ENCODE data around the gene ISLR2.
A peak's percentile ranks its signal among the peaks of the same experiment; 100 is the strongest.
"Not testable (repeated sequence)": the region's sequence is repeated elsewhere in the genome, so short reads cannot be mapped to it uniquely, and the experiment has no call there.

ISLR2 gene, protein sequence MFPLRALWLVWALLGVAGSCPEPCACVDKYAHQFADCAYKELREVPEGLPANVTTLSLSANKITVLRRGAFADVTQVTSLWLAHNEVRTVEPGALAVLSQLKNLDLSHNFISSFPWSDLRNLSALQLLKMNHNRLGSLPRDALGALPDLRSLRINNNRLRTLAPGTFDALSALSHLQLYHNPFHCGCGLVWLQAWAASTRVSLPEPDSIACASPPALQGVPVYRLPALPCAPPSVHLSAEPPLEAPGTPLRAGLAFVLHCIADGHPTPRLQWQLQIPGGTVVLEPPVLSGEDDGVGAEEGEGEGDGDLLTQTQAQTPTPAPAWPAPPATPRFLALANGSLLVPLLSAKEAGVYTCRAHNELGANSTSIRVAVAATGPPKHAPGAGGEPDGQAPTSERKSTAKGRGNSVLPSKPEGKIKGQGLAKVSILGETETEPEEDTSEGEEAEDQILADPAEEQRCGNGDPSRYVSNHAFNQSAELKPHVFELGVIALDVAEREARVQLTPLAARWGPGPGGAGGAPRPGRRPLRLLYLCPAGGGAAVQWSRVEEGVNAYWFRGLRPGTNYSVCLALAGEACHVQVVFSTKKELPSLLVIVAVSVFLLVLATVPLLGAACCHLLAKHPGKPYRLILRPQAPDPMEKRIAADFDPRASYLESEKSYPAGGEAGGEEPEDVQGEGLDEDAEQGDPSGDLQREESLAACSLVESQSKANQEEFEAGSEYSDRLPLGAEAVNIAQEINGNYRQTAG

DNA sequence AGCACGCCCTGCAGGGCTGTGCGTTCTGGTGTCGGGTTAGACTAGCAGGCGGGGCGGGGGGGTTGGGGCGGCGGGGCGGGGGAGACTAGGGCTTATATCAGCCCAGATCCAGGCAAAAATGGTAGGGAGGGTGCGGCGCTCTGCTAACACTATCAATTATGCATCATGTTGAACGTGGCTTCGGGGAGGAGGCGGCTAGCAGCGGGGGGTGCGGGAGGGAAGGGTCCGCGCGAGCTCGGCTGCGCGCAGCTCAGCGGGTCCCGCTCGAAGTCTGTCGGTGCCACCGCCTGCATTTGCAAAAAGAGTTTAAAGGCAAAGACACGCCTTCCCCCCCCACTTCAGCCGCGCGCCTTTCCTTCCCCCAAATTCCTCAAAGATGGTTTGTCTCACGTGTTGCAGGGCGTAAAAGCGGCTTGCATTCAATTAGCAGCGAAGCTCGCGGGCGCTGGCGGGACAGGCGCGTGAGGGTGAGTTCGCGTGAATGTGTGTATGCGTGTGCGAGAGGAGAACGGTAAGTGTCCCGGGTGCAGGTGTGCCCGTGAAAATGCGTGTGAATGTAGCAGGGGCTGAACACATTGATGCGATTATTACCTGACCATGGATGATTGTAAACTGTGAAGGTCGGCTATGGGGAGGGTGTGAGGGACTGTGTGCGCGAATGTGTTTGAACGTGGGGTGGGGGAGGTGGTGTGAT is at the start of gene ISLR2:
Gene ISLR2 (plus strand): TSS at position 432 of the 694 bp plus-strand sequence. CDS start 2,169 bp downstream, outside the sequence.
- DNase-seq = no peak

DNA sequence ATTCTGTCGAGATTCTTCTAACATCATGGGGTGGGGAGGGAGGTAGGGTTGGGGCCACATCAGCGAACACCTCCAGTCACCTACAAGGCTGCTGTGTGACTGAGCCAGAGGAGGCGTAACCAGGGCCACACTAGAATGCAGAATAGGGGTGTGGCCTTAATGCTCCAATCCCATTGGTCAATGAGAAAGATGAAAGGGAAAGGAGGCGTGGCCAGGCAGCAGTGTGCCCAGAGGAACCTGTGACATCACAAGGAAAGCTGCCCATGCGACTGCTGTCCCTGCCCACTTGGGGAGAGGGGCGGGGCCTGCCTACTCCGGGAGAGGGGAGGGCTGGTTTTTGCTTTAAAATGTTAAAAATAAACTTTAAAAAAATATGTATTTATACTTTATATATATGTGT is 47.9 kb upstream of the ISLR2 start, which contains the start of gene GOLGA6A:
Gene GOLGA6A (minus strand): TSS at position 101 of the 400 bp plus-strand sequence. CDS start 41 bp downstream, at position 60.
- DNase-seq = not testable (repeated sequence)

DNA sequence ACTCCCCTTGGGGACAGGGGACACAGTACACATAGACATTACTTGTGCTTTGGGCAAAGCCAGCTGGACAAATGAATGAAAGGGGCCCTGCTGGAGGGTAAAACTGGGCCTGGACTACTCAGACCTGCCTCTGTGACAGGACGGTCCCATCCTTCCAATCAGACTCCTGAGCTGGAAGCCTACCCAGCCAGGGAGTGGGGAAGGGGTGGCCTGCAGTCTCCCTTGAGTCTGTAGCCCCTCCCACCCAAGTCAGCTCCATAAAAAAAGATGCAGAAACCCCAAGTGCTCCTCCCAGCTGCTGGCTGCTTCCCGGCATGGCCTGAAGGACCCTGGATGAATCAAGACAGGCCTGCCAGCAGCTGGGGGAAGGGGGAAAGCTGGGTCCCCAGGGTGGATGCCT is 35.8 kb upstream of the ISLR2 start:
- not testable (repeated sequence) for DNase-seq

DNA sequence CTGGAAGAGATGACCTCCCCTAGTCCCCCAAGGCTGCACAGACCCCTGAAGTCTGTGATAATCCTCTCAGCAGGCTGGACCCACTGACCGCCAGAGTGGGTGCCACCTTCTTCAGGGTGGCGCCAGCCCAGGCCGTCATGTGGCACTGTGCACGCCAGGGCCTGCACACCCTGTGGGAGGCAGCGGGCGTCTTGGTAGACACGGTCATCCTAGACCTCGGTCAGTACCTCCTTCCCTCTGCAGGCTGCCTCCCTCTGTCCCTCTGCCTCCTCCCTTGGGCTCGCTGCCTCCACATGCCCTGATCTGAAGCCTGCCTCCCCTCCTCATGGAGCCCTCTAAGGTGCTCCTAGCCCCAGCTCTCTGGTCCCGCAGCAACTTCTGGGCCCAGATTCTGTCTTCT is 34.8 kb upstream of the ISLR2 start:
- not testable (repeated sequence) for DNase-seq

DNA sequence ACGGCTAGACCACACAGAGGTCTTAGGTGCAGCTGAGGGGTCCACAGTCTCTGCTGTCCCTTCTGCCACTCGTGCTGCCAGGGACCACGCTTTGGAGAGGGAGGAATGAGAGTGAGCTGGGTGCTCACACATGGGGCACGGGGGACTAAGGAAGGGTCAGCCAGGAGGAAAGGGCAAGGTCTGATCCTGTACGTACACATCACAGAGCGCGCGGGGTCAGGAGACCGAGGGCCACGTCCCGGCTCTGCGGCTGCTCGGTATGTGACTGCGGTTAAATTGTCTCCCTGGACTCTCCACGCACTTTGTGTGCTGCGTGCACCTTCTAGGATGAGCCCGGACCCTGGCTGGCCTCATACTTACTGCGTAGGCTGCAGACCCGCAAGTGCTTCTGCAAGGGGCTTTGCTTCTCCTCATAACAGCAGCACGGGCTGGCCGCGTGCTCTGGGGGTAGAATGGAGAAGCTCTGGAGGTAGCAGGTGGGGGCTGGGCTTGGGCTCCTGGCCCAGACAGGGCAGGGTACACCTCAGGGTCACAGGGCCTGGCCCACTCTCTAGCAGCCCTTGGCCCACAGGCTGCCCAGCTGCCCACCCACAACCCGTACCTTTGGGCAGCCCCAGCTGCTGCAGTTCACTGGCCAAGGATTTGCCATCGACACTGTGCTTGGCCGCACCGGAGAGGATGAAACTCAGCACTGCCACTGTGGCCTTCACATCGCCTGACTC is 33.5 kb upstream of the ISLR2 start:
- DNase-seq = not testable (repeated sequence)

DNA sequence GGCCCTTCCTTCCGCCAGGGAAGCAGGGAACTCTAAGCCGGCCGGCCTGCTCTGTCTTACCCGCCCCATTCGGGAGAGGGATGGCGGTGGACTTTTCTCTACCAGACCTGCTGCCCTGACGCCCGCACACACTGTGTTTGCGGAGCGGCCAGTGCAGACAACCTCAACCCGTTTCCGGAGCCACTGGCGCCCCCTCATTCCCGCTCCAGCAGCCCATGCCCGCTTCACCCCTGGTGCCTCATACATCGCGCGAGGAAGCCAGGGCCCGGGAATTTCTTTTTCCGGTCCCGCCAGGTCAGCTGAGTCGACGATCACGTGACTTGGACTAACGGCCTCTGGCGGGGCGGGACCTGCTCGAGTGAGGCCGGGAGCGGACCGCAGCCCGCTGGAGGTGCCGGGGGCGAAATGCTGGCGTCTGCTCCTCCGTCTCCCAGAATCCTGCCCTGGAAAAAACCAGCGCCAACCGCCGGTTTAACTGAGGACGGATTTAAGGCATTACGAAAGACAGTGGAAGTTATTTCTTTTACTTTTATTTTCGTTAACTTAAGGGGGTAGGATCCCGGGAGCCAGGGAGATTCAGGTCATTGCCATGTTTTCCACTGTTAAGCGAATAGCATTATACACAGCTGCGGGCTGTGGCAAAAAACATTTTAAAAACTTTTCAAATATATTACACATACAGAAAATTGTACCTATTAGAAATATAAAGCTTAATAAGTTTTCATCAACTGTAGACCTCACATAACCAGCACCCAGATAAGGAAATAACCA is 30.2 kb upstream of the ISLR2 start:
- not testable (repeated sequence) for DNase-seq

DNA sequence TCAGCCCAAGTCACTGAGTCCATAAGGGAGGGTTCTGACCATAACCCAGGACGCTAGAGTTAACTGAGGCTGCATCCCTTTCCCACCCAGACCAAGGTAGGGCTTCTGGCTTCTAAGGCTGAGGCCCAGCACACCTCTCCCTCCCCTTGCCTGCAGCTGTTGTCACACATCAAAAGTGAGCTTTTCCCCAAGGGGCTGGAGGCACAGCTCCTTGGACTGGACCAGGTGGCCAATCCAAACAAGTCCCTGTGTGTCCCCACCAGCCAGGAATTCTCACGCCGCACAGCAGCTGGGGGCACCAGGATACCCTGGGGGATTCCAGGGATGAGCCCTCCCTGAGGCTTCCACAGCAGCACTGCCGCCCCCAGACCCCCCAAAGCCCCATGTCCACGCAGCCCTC is 22.3 kb upstream of the ISLR2 start:
- no peak for DNase-seq

DNA sequence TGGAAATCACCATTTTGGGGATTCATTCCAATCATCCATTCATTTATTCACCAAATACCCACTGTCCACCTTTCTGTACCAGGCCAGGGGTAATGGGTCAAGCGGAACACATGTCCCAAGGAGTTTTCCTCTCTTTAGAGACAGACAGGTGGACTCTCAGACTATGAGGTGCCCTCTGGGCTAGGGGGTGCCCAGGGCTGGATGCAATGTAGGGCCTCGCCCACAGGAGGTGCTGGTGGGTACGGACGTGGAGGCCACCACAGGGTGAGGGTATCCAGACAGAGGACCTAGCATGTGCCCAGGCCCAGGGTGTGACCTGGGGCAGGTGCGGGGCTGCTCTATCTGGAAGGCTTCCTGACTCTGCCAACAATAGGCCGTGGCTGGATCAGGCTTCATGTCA is 21.8 kb upstream of the ISLR2 start:
- not testable (repeated sequence) for DNase-seq

DNA sequence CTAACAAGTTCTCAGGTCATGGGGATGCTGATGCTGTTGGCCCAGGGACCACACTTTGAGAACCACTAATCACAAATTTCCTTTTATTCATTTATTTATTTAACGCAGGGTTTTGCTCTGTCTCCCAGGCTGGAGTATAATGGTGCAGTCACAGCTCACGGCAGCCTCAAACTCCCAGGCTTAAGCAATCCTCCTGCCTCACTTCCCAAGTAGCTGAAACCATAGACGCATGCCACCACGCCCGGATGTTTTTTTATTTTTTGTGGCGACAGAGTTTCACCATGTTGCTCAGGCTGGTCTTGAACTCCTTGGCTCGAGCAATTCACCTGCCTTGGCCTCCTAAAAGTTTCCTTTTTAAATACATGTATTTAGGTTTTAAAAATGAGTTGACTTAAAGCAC is 20.7 kb upstream of the ISLR2 start:
- DNase-seq = no peak

DNA sequence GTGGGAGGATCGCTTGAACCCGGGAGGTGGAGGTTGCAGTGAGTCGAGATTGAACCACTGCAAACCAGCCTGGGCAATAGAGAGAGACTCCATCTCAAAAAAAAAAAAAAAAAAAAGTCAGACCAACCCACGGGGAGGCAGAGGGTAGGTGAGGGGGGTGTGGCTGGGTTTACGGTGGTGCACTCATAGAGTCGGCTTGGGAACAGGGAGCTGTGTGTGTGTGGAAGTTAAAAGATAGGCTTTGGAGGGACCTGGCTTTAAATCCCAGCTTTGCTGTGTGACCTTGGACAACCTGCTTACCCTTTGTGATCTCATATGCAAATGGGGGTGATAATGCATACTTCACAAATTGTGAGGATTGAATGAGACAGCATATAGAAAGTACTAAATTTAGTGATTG is 10.0 kb upstream of the ISLR2 start:
- DNase-seq = no peak

DNA sequence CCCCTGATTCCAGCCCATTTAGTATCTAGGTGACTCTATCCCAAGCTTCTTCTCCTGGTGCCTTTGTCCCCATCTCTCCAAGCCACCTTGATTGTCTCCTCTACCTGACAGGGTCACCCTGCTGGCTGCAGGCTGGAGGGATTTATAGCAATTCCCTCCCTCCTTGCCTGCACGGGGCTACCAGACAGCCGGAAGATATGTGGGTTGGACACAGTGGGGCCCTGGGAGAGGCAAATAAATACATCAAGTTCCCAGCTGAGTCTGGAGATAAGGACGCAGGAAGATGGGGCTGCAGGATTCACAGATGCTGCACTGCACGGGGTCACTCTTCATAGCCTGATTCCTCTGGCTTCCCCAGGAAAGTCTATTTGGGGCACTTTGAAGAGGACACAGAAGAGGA is 9.3 kb upstream of the ISLR2 start:
- DNase-seq = no peak

DNA sequence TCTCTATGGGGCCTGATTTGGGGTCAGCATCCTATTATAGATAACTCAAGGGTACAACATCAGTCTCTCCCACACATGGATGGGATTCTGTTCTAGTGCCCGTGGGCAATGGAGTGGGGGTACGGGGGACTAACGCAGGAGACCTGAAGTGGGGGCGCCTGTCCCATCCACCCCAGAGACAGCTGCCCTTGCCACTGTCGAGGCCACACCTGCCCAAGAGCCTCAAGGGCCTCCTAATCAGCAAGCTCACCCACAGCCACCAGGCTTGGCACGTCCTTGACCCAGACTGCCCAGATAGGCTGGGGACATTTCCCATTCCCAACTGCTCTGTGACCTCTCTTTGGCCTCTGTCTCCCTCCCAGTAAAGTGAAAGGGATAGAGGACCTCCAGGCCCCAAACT is 8.5 kb upstream of the ISLR2 start:
- DNase-seq = no peak

DNA sequence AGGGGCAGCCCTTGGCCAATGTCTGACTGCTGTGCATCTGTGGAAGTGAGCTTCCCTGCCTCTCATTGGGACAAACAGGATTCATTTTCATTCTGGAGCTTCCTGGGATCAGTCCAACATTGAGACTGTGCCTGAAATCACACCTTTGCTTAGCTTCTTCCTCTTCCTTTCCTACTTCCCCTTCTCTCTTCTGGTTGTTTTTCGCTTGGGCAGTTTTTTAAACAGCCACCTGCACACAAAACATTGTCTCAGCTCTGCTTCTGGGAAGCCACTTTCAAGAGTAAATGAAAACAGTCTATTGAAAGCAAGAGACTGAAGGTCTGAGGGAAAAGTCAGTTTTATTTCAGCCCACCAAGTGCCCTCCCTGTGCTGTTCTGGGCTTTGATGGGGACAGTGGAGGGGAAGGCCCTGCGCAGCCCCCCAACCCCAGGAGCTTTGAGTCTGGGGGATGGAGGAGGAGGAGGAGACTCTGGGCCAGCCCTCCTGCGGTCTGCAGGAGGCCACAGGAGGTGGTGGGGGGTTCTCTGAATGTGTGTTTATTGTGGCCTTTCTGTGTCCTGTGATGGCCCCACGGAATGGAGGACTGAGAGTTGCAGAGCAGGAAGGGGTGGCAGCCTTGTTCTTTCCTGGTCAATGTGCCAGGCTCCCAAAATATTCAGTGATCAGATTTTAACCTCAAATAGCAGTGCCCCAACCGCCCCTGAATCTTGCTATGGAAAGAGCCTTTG is 7.8 kb upstream of the ISLR2 start:
- DNase-seq = no peak

DNA sequence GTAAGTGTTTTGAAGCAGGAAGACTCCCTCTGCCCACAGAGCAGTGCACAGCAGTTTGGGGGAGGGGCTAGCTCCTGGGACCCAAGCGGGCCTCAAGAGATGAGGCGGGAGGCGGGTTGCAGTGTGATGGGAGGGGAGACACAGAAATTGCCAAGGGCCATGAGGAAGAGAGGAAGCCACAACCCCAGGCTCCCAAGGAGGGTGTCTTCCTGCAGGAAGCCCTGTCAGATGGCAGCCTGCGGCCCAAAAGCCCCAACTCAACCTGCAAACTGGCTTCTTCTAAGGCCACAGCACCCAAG is 7.3 kb upstream of the ISLR2 start:
- no peak for DNase-seq

DNA sequence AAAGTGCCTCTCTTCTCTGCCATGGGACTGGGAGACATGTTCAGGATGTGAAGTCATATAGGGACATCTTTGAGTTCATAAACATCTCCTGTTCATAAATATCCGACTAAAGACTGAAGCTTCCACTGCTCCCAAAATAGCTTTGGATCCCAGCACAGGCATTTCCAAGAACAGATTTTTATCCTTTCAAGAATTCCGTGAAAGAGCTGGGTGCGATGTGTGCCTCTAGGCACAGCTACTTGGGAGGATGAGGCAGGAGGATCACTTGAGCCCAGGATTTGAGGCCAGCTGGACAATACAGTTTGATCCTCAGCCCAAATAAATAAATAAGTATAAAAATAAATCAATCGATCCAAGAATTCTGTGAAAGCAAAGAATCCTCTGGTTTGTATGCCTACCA is 6.7 kb upstream of the ISLR2 start:
- no peak for DNase-seq

DNA sequence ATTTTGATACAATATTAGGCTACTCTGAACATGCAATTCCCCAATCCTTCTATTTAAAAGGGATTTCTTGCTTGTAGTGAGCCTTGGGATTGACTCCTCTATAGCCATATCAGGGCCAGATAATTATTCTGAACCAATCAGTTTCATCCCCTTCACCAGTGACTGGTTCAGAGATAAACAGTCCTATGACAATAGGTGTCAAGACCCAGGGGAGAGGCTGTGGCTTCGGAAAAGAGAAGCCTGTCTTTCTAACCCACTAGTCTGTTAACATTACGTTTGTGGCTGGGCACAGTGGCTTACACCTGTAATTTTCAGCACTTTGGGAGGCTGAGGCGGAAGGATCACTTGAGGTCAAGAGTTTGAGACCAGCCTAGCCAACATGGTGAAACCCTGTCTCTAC is 6.2 kb upstream of the ISLR2 start:
- DNase-seq = no peak

DNA sequence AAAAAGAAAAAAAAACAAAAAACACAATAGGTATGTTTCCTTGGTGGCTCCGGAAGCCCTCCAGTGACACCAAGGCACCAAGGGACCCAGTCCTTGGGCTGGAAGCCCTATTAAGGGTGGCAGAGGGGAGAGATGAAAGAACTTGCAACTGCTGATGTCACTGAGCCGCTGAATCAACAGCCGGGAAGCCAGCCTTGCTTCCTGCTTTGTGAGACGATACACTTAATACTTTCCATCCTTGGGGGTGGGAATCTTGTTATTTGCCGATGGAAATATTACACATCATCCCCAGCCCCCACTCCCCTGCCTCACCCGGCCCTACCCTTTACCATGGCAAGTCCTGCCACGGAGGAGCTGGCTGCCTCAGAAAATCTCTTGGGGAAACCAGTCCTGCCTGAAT is 5.6 kb upstream of the ISLR2 start:
- DNase-seq = no peak

DNA sequence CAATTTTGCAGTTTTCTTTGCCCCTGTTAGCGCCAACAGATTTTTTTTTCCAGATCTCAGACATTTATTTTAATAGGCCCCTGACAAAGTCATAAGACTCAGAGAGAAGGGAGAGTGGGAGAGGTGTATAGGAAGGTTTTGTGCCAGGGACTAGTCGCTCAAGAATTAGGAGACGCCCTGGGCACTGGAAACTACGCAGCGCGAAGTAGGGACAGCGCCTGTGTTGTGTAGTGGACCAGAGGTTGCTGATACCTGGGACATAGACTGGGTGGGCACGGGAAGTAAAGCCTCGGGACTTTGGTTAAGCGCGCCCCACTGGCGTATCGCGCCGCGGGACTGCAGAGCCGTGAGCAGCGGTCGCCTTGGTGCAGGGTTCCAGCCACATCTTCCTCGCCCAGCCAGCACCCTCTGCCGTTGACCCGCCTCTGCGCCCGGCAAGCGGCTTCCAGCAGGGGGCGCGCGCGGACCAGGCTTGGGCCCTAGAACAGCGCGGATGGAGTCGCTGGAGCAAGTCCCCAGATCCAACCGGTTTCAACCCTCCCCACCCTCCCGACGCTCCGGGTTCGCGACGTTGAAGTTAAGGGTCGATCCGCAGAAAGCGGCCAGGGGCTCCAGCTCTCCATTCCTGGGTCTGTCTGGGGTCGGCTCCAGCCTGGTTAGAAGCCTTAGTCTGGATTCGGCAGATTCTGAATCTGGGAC is 3.0 kb upstream of the ISLR2 start:
- DNase-seq = peak; percentile 84

DNA sequence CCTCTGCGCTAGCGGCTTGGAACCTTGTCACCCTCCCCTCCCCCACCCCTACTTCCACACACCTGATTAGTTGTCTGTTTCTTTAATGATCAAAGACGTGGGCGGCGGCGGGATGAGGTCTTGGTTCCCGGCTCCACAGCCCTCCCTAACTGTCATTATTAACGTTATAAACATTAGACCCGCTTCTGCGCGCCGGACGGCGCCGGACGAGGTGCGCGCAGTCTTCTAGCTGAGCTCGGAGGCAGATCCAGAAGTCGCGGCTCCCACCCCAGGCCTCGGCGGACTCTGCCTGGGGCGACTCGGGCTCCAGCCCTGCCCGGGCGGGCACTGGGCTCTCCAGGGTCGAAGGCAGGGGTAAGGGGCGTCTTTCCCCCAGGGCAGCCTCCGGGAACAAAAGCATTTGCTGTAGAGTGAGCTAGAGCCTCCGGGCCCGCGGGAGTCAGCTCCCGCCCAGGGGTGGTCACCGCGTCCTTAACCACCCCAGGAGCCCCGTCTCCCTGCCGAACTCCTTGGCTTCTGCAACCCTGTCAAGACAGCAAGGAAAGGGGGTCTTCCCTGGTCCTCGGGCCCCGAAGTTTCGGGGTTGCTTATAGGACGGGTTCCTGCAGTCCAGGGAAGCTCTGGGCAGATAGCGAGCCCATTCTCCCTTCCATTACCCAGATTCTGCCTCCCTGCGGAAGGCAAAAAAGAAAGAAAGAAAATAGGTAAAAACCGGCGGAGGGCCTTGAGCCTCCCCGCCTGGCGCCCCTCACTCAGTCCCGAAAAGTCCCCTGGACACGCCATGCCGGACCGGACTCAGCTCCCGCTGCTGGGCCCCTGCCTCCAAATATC is 2.2 kb upstream of the ISLR2 start:
- no peak for DNase-seq
